Activated CD4-positive, alpha-beta memory T cell treated with anti-CD3 and anti-CD28 coated beads, Interleukin-2, amount 10 ng/mL, durations not matched to agents 7 days and 5 days (primary cell): ENCODE results near the gene CDC42BPA. TPM values are rescaled to one million over a fixed set of nuclear protein-coding genes. Genes with fewer than 3 reads are reported as not detected.
"Not testable (repeated sequence)": the region's sequence is repeated elsewhere in the genome, so short reads cannot be mapped to it uniquely, and the experiment has no call there.

Experiments used
- CTCF ChIA-PET: fragments of 350-600 bp; sonication (Branson Sonifier 250); formaldehyde crosslinking; loops from one replicate; lab custom pipeline; 2021; ENCODE audit warnings: antibody characterized with exemption, inconsistent platforms; lab: Charles Lee
- POLR2A ChIA-PET: fragments of 350-600 bp; sonication (Branson Sonifier 250); formaldehyde crosslinking; loops from one replicate; lab custom pipeline; 2021; ENCODE audit warnings: antibody characterized with exemption; lab: Charles Lee
- DNase-seq: peaks from one replicate; pipeline ENCODE4 v3.0.0-alpha.2; 2020
- H3K27ac Mint-ChIP-seq: one replicate; pipeline ENCODE4 v1.8.0; 2021; ENCODE audit warnings: mild to moderate bottlenecking, mixed read lengths
- H3K27me3 Mint-ChIP-seq: one replicate; pipeline ENCODE4 v1.8.0; 2021; ENCODE audit warnings: mixed read lengths
- H3K36me3 Mint-ChIP-seq: one replicate; pipeline ENCODE4 v1.8.0; 2021; ENCODE audit warnings: low read depth, mixed read lengths
- H3K4me1 Mint-ChIP-seq: one replicate; pipeline ENCODE4 v1.8.0; 2021; ENCODE audit warnings: mixed read lengths
- H3K4me3 Mint-ChIP-seq: one replicate; pipeline ENCODE4 v1.8.0; 2021; ENCODE audit warnings: mild to moderate bottlenecking, mixed read lengths
- H3K9me3 Mint-ChIP-seq: one replicate; pipeline ENCODE4 v1.8.0; 2021; ENCODE audit warnings: mixed read lengths
- total RNA-seq, 2 experiments: library from RNA; stranded (reverse); gene quantifications; one replicate each; pipeline ENCODE4 v1.2.3, GENCODE V29; 2021

Gene CDC42BPA
- total RNA-seq, 2 experiments from 2014 or later = 3.1 TPM

- no peak for DNase-seq
- Mint-ChIP-seq H3K4me1 (no peaks in the 10 kb centered on the region), H3K4me3 (no peak overlapping the region), H3K36me3 (peaks cover 18% of the 10 kb centered on the region), H3K9me3 (peaks cover 21% of the 10 kb centered on the region), H3K27ac (no peak overlapping the region), H3K27me3 (no peaks in the 10 kb centered on the region)
- ChIA-PET POLR2A (no interaction called here), CTCF (no interaction called here)
Observed at GRCh38 chr1:226956942-226957713, 361.2 kb downstream of the CDC42BPA start.

- H3K27ac Mint-ChIP-seq, POLR2A ChIA-PET, H3K4me1 Mint-ChIP-seq, DNase-seq, H3K4me3 Mint-ChIP-seq, CTCF ChIA-PET, H3K27me3 Mint-ChIP-seq: not testable (repeated sequence)
- peaks cover 18% of the 10 kb centered on the region for H3K36me3 Mint-ChIP-seq
- H3K9me3 Mint-ChIP-seq = peaks cover 21% of the 10 kb centered on the region
Observed at GRCh38 chr1:226955857-226956256, 362.4 kb downstream of the CDC42BPA start.

- POLR2A ChIA-PET = no interaction called here
- H3K4me3 Mint-ChIP-seq = no peak overlapping the region
- no peaks in the 10 kb centered on the region for H3K27me3 Mint-ChIP-seq
- H3K9me3 Mint-ChIP-seq = peaks cover 21% of the 10 kb centered on the region
- CTCF ChIA-PET = no interaction called here
- H3K27ac Mint-ChIP-seq = no peak overlapping the region
- no peaks in the 10 kb centered on the region for H3K4me1 Mint-ChIP-seq
- H3K36me3 Mint-ChIP-seq = peaks cover 18% of the 10 kb centered on the region
- no peak for DNase-seq
Observed at GRCh38 chr1:226954777-226955176, 363.5 kb downstream of the CDC42BPA start.

- peaks cover 15% of the 10 kb centered on the region for H3K36me3 Mint-ChIP-seq
- no peaks in the 10 kb centered on the region for H3K27me3 Mint-ChIP-seq
- no peak overlapping the region for H3K4me3 Mint-ChIP-seq
- no peaks in the 10 kb centered on the region for H3K4me1 Mint-ChIP-seq
- H3K9me3 Mint-ChIP-seq = peaks cover 16% of the 10 kb centered on the region
- ChIA-PET POLR2A (no interaction called here), CTCF (no interaction called here)
- no peak for DNase-seq
- no peak overlapping the region for H3K27ac Mint-ChIP-seq
Observed at GRCh38 chr1:226954337-226954736, 364.0 kb downstream of the CDC42BPA start.

- no peaks in the 10 kb centered on the region for H3K4me1 Mint-ChIP-seq
- POLR2A ChIA-PET = interaction anchor here (0.6 kb wide), 1 partner anchor 1129 kb away, joined by 3 read pairs; the partner anchor contains the start of gene ARF1
Observed at GRCh38 chr1:226953175-226953800, 365.0 kb downstream of the CDC42BPA start.

GRCh38 chr1:226952118-226952441, 366.2 kb downstream of the CDC42BPA start:
- ChIA-PET POLR2A (no interaction called here), CTCF (no interaction called here)
- Mint-ChIP-seq H3K4me3 (no peak overlapping the region), H3K27me3 (no peaks in the 10 kb centered on the region), H3K4me1 (no peaks in the 10 kb centered on the region), H3K9me3 (peaks cover 3% of the 10 kb centered on the region), H3K36me3 (peaks cover 5% of the 10 kb centered on the region), H3K27ac (no peak overlapping the region)
- DNase-seq = no peak

More at GRCh38 chr1:226953175-226953800, 365.0 kb downstream of the CDC42BPA start:
- peaks cover 9% of the 10 kb centered on the region for H3K9me3 Mint-ChIP-seq
- CTCF ChIA-PET = no interaction called here
- peaks cover 10% of the 10 kb centered on the region for H3K36me3 Mint-ChIP-seq
- H3K4me3 Mint-ChIP-seq = no peak overlapping the region
- no peak overlapping the region for H3K27ac Mint-ChIP-seq
- no peak for DNase-seq
- no peaks in the 10 kb centered on the region for H3K27me3 Mint-ChIP-seq

- ChIA-PET POLR2A (no interaction called here), CTCF (no interaction called here)
- peaks cover 5% of the 10 kb centered on the region for H3K36me3 Mint-ChIP-seq
- no peak overlapping the region for H3K27ac Mint-ChIP-seq
- no peak for DNase-seq
- no peak overlapping the region for H3K4me3 Mint-ChIP-seq
- no peaks in the 10 kb centered on the region for H3K4me1 Mint-ChIP-seq
- peaks cover 3% of the 10 kb centered on the region for H3K9me3 Mint-ChIP-seq
- no peaks in the 10 kb centered on the region for H3K27me3 Mint-ChIP-seq
Observed at GRCh38 chr1:226951286-226952117, 366.8 kb downstream of the CDC42BPA start.

GRCh38 chr1:226950871-226951270, 367.4 kb downstream of the CDC42BPA start:
- Mint-ChIP-seq H3K4me1 (no peaks in the 10 kb centered on the region), H3K27me3 (no peaks in the 10 kb centered on the region), H3K27ac (no peak overlapping the region), H3K4me3 (no peak overlapping the region), H3K9me3 (peaks cover 3% of the 10 kb centered on the region), H3K36me3 (peaks cover 5% of the 10 kb centered on the region)
- ChIA-PET POLR2A (no interaction called here), CTCF (no interaction called here)
- DNase-seq = no peak

- no peak for DNase-seq
- Mint-ChIP-seq H3K27me3 (no peaks in the 10 kb centered on the region), H3K9me3 (peaks cover 3% of the 10 kb centered on the region), H3K36me3 (peaks cover 5% of the 10 kb centered on the region), H3K4me1 (no peaks in the 10 kb centered on the region), H3K4me3 (no peak overlapping the region), H3K27ac (no peak overlapping the region)
- CTCF ChIA-PET = interaction anchor here (0.6 kb wide), 1 partner anchor 83 kb away, joined by 3 read pairs; no protein-coding TSS in a partner anchor
- POLR2A ChIA-PET = no interaction called here
Observed at GRCh38 chr1:226950316-226950715, 368.0 kb downstream of the CDC42BPA start.

- Mint-ChIP-seq H3K27me3 (no peaks in the 10 kb centered on the region), H3K27ac (no peak overlapping the region), H3K4me1 (no peaks in the 10 kb centered on the region), H3K9me3 (no peaks in the 10 kb centered on the region), H3K36me3 (no peaks in the 10 kb centered on the region), H3K4me3 (no peak overlapping the region)
- no peak for DNase-seq
- ChIA-PET POLR2A (no interaction called here), CTCF (no interaction called here)
Observed at GRCh38 chr1:226949401-226949800, 368.9 kb downstream of the CDC42BPA start.

GRCh38 chr1:226948996-226949395, 369.3 kb downstream of the CDC42BPA start:
- DNase-seq = no peak
- H3K36me3 Mint-ChIP-seq = no peaks in the 10 kb centered on the region
- no peak overlapping the region for H3K27ac Mint-ChIP-seq
- no peaks in the 10 kb centered on the region for H3K27me3 Mint-ChIP-seq
- no peaks in the 10 kb centered on the region for H3K9me3 Mint-ChIP-seq
- H3K4me3 Mint-ChIP-seq = no peak overlapping the region
- CTCF ChIA-PET = no interaction called here
- H3K4me1 Mint-ChIP-seq = no peaks in the 10 kb centered on the region
- POLR2A ChIA-PET = no interaction called here

GRCh38 chr1:226948480-226948879, 369.8 kb downstream of the CDC42BPA start:
- POLR2A ChIA-PET = no interaction called here
- Mint-ChIP-seq H3K27ac (no peak overlapping the region), H3K4me3 (no peak overlapping the region)

GRCh38 chr1:226948051-226948450, 370.2 kb downstream of the CDC42BPA start:
- POLR2A ChIA-PET = no interaction called here

More at GRCh38 chr1:226948480-226948879, 369.8 kb downstream of the CDC42BPA start:
- no peak for DNase-seq
- CTCF ChIA-PET = no interaction called here
- H3K36me3 Mint-ChIP-seq = no peaks in the 10 kb centered on the region
- no peaks in the 10 kb centered on the region for H3K4me1 Mint-ChIP-seq
- H3K27me3 Mint-ChIP-seq = no peaks in the 10 kb centered on the region
- H3K9me3 Mint-ChIP-seq = no peaks in the 10 kb centered on the region

More at GRCh38 chr1:226948051-226948450, 370.2 kb downstream of the CDC42BPA start:
- CTCF ChIA-PET = no interaction called here
- Mint-ChIP-seq H3K9me3 (no peaks in the 10 kb centered on the region), H3K27me3 (no peaks in the 10 kb centered on the region), H3K27ac (no peak overlapping the region), H3K4me3 (no peak overlapping the region), H3K4me1 (no peaks in the 10 kb centered on the region), H3K36me3 (no peaks in the 10 kb centered on the region)
- no peak for DNase-seq
